HG03159 (cell line): Measurements from ENCODE around the gene LBH.

Experiments used
- ATAC-seq: cut with Tn5 transposase; IDR thresholded peaks from one replicate; pipeline ENCODE4 v1.9.1; 2021; ENCODE audit warnings: mild to moderate bottlenecking, moderate library complexity; ENCODE audit not compliant: unreplicated experiment

The LBH gene

GRCh38 chr2:30300456-30301221 lies 69.3 kb downstream of the LBH start:
- ATAC-seq = no peak

GRCh38 chr2:30301551-30301950 lies 70.2 kb downstream of the LBH start:
- ATAC-seq = no peak

- ATAC-seq = no peak
These were observed 71.2 kb downstream of the LBH start for GRCh38 chr2:30302566-30302965.

GRCh38 chr2:30303095-30303494 lies 71.8 kb downstream of the LBH start:
- no peak for ATAC-seq

GRCh38 chr2:30305235-30305634 lies 73.9 kb downstream of the LBH start:
- no peak for ATAC-seq

GRCh38 chr2:30306522-30306921 lies 75.2 kb downstream of the LBH start:
- ATAC-seq = no peak

- ATAC-seq = no peak
These were observed 76.9 kb downstream of the LBH start for GRCh38 chr2:30308280-30308679.
